ENCODE data around the gene PLBD2. TPM values are rescaled to one million over a fixed set of nuclear protein-coding genes. Genes with fewer than 3 reads are reported as not detected.

The PLBD2 gene
- total and polyA plus RNA-seq, 2 donors (not counting 1 experiment from before 2014, with no cell fraction given): 11.9 to 35.5 TPM

GRCh38 chr12:113346353-113346752, 12.0 kb upstream of the PLBD2 start:
- H4K20me1 ChIP-seq (ENCODE audit: control insufficient read depth, extremely low read depth, insufficient read depth, low read length): no peaks in the 10 kb centered on the region
- H2AFZ ChIP-seq (ENCODE audit: low read length): no peak overlapping the region
- no peaks in the 10 kb centered on the region for H3K36me3 ChIP-seq (ENCODE audit: control insufficient read depth, insufficient read depth, low read length)
- H3K4me2 ChIP-seq (ENCODE audit: extremely low read depth, insufficient read depth, low read length): no peak overlapping the region
- no peaks in the 10 kb centered on the region for H3K4me1 ChIP-seq (ENCODE audit: control insufficient read depth, extremely low read depth, insufficient read depth, low read length)
- no peak overlapping the region for H3K27ac ChIP-seq (ENCODE audit: insufficient read depth, low read length)
- DNase-seq (ENCODE audit: low read depth in 2 of 2): no peak
- H3K9me3 ChIP-seq (ENCODE audit: control insufficient read depth, insufficient read depth, low read depth, low read length): no peaks in the 10 kb centered on the region
- H3K9ac ChIP-seq (ENCODE audit: insufficient read depth, low read length): no peak overlapping the region
- H3K4me3 ChIP-seq (replicated peaks in 1 of 4; ENCODE audit: control extremely low read depth in 1 of 4, insufficient read depth in 1 of 4, low read depth in 3 of 4, low read length in 4 of 4): no peak overlapping the region
- TF ChIP-seq EZH2 (IDR thresholded peaks at IDR 0.05; ENCODE audit: low read length, missing control alignments) (no peak), CTCF (conservative IDR thresholded peaks at IDR 0.05 in 1 of 2, IDR thresholded peaks at IDR 0.05 in 1 of 2; ENCODE audit: low read depth in 1 of 2, low read length in 2 of 2) (no peak)
- H3K79me2 ChIP-seq (ENCODE audit: control insufficient read depth, insufficient read depth, low read length): no peaks in the 10 kb centered on the region
- no peaks in the 10 kb centered on the region for H3K27me3 ChIP-seq (ENCODE audit: control insufficient read depth, insufficient read depth, low read length)

- no peak for DNase-seq (ENCODE audit: low read depth in 2 of 2)
- H3K4me3 ChIP-seq (replicated peaks in 1 of 4; ENCODE audit: control extremely low read depth in 1 of 4, insufficient read depth in 1 of 4, low read depth in 3 of 4, low read length in 4 of 4): no peak overlapping the region
- no peak for TF ChIP-seq EZH2 (IDR thresholded peaks at IDR 0.05; ENCODE audit: low read length, missing control alignments)
- no peak for TF ChIP-seq CTCF (conservative IDR thresholded peaks at IDR 0.05 in 1 of 2, IDR thresholded peaks at IDR 0.05 in 1 of 2; ENCODE audit: low read depth in 1 of 2, low read length in 2 of 2)
Observed at GRCh38 chr12:113347107-113347506, 11.3 kb upstream of the PLBD2 start.

GRCh38 chr12:113347892-113348291, 10.5 kb upstream of the PLBD2 start:
- Histone ChIP-seq H3K9ac (ENCODE audit: insufficient read depth, low read length) (no peak overlapping the region), H3K4me1 (ENCODE audit: control insufficient read depth, extremely low read depth, insufficient read depth, low read length) (no peaks in the 10 kb centered on the region), H3K27me3 (ENCODE audit: control insufficient read depth, insufficient read depth, low read length) (no peaks in the 10 kb centered on the region), H3K36me3 (ENCODE audit: control insufficient read depth, insufficient read depth, low read length) (no peaks in the 10 kb centered on the region), H3K27ac (ENCODE audit: insufficient read depth, low read length) (no peak overlapping the region), H3K4me2 (ENCODE audit: extremely low read depth, insufficient read depth, low read length) (no peak overlapping the region), H2AFZ (ENCODE audit: low read length) (no peak overlapping the region), H3K9me3 (ENCODE audit: control insufficient read depth, insufficient read depth, low read depth, low read length) (no peaks in the 10 kb centered on the region), H3K79me2 (ENCODE audit: control insufficient read depth, insufficient read depth, low read length) (no peaks in the 10 kb centered on the region), H4K20me1 (ENCODE audit: control insufficient read depth, extremely low read depth, insufficient read depth, low read length) (no peaks in the 10 kb centered on the region), H3K4me3 (replicated peaks in 1 of 4; ENCODE audit: control extremely low read depth in 1 of 4, insufficient read depth in 1 of 4, low read depth in 3 of 4, low read length in 4 of 4) (no peak overlapping the region)
- no peak for TF ChIP-seq CTCF (conservative IDR thresholded peaks at IDR 0.05 in 1 of 2, IDR thresholded peaks at IDR 0.05 in 1 of 2; ENCODE audit: low read depth in 1 of 2, low read length in 2 of 2)
- TF ChIP-seq EZH2 (IDR thresholded peaks at IDR 0.05; ENCODE audit: low read length, missing control alignments): no peak
- no peak for DNase-seq (ENCODE audit: low read depth in 2 of 2)

More at GRCh38 chr12:113347107-113347506, 11.3 kb upstream of the PLBD2 start:
- H3K36me3 ChIP-seq (ENCODE audit: control insufficient read depth, insufficient read depth, low read length): no peaks in the 10 kb centered on the region
- H3K27ac ChIP-seq (ENCODE audit: insufficient read depth, low read length): no peak overlapping the region
- no peaks in the 10 kb centered on the region for H4K20me1 ChIP-seq (ENCODE audit: control insufficient read depth, extremely low read depth, insufficient read depth, low read length)
- H2AFZ ChIP-seq (ENCODE audit: low read length): no peak overlapping the region
- no peaks in the 10 kb centered on the region for H3K79me2 ChIP-seq (ENCODE audit: control insufficient read depth, insufficient read depth, low read length)
- no peaks in the 10 kb centered on the region for H3K4me1 ChIP-seq (ENCODE audit: control insufficient read depth, extremely low read depth, insufficient read depth, low read length)
- H3K9ac ChIP-seq (ENCODE audit: insufficient read depth, low read length): no peak overlapping the region
- no peaks in the 10 kb centered on the region for H3K27me3 ChIP-seq (ENCODE audit: control insufficient read depth, insufficient read depth, low read length)
- H3K9me3 ChIP-seq (ENCODE audit: control insufficient read depth, insufficient read depth, low read depth, low read length): no peaks in the 10 kb centered on the region
- H3K4me2 ChIP-seq (ENCODE audit: extremely low read depth, insufficient read depth, low read length): no peak overlapping the region
